Renal cortex interstitium (tissue), 11 donors: ENCODE data around the gene ZBTB40. TPM values are rescaled to one million over a fixed set of nuclear protein-coding genes. Genes with fewer than 3 reads are reported as not detected.

Source experiments
- DNase-seq, 11 donors: peaks; one replicate each; pipeline ENCODE4 v3.0.0-alpha.2; 2013; ENCODE audit warnings: low read depth in 9 of 11, low spot score in 4 of 11; ENCODE audit errors: extremely low read depth in 1 of 11
- polyA plus RNA-seq, 3 donors: library from polyadenylated mRNA; unstranded; fragments of 120-200 nt; gene quantifications; one replicate each; pipeline ENCODE4 v1.2.1, GENCODE V29; 2013; ENCODE audit not compliant: insufficient read length in 3 of 3

The ZBTB40 gene
- polyA plus RNA-seq, 3 donors = 18.7 to 19.8 (median 19.6) TPM

GRCh38 chr1:22418933-22419382 lies 32.7 kb upstream of the ZBTB40 start:
- no peak for DNase-seq

GRCh38 chr1:22420455-22421053 lies 31.1 kb upstream of the ZBTB40 start:
- DNase-seq = peak in 6 of 11 donors; percentile 59 to 74 (median 63)

- DNase-seq = no peak
Observed at GRCh38 chr1:22426781-22427180, 24.9 kb upstream of the ZBTB40 start.

GRCh38 chr1:22428672-22429071 lies 23.0 kb upstream of the ZBTB40 start:
- DNase-seq = no peak

GRCh38 chr1:22431965-22432364 lies 19.7 kb upstream of the ZBTB40 start:
- no peak for DNase-seq

- no peak for DNase-seq
Observed at GRCh38 chr1:22434717-22435116, 16.9 kb upstream of the ZBTB40 start.

GRCh38 chr1:22436948-22437347 lies 14.7 kb upstream of the ZBTB40 start:
- no peak for DNase-seq

- DNase-seq = no peak
Observed at GRCh38 chr1:22437573-22437972, 14.1 kb upstream of the ZBTB40 start.

GRCh38 chr1:22440582-22440981 lies 11.1 kb upstream of the ZBTB40 start:
- no peak for DNase-seq

GRCh38 chr1:22442212-22442894 lies 9.3 kb upstream of the ZBTB40 start:
- no peak for DNase-seq

- DNase-seq = no peak
Observed at GRCh38 chr1:22443332-22443731, 8.3 kb upstream of the ZBTB40 start.

- DNase-seq = no peak
Observed at GRCh38 chr1:22444856-22445255, 6.8 kb upstream of the ZBTB40 start.

- DNase-seq = no peak
Observed at GRCh38 chr1:22447621-22448111, 4.0 kb upstream of the ZBTB40 start.

GRCh38 chr1:22449636-22450035 lies 2.0 kb upstream of the ZBTB40 start:
- DNase-seq = no peak

GRCh38 chr1:22450351-22451021 lies 1.2 kb upstream of the ZBTB40 start:
- no peak for DNase-seq

GRCh38 chr1:22452481-22452957 lies 868 bp downstream of the ZBTB40 start:
- peak in 3 of 11 donors; percentile 45 to 64 (median 51) for DNase-seq

GRCh38 chr1:22453181-22453580 lies 1.5 kb downstream of the ZBTB40 start:
- no peak for DNase-seq

GRCh38 chr1:22454476-22455056 lies 2.9 kb downstream of the ZBTB40 start:
- DNase-seq = no peak

GRCh38 chr1:22457345-22457744 lies 5.7 kb downstream of the ZBTB40 start:
- DNase-seq = peak in 10 of 11 donors; percentile 35 to 73 (median 58)

GRCh38 chr1:22457836-22458235 lies 6.2 kb downstream of the ZBTB40 start:
- DNase-seq = no peak
